Neural cell (in vitro differentiated cells): Measurements from ENCODE around the gene THAP4.

Source experiments
- EP300 ChIP-seq: fragments of 450-650 bp; conservative IDR thresholded peaks from 2 replicates; pipeline ENCODE4 v1.6.1; 2014; ENCODE audit warnings: antibody characterized with exemption, mild to moderate bottlenecking, moderate library complexity; ENCODE audit not compliant: poor library complexity, severe bottlenecking
- EZH2 ChIP-seq: fragments of 200-600, 300-800 bp; shearing (Covaris generic), sonication (generic); IDR thresholded peaks from 2 replicates; pipeline ENCODE4 v1.6.1; 2014; ENCODE audit warnings: antibody characterized with exemption, low read length, borderline replicate concordance, mild to moderate bottlenecking; ENCODE audit not compliant: insufficient read depth, poor library complexity, severe bottlenecking
- MXI1 ChIP-seq: fragments of 450-650 bp; conservative IDR thresholded peaks from 2 replicates; pipeline ENCODE4 v1.6.1; 2014; ENCODE audit warnings: antibody characterized with exemption, mild to moderate bottlenecking; ENCODE audit not compliant: poor library complexity, severe bottlenecking
- POLR2AphosphoS5 ChIP-seq: IDR thresholded peaks from 2 replicates; pipeline ENCODE4 v1.6.1; 2012
- RAD21 ChIP-seq: fragments of 450-650 bp; conservative IDR thresholded peaks from 2 replicates; pipeline ENCODE4 v1.6.1; 2014; ENCODE audit warnings: antibody characterized with exemption, mild to moderate bottlenecking, moderate library complexity
- SMC3 ChIP-seq: fragments of 450-650 bp; conservative IDR thresholded peaks from 2 replicates; pipeline ENCODE4 v1.6.1; 2014; ENCODE audit warnings: antibody characterized with exemption, mild to moderate bottlenecking, moderate library complexity; ENCODE audit not compliant: poor library complexity
- TAF1 ChIP-seq: IDR thresholded peaks from 2 replicates; pipeline ENCODE4 v1.6.1; 2012; ENCODE audit warnings: low read depth
- TF ChIP-seq, protein P1 (sequence below): fragments of 450-650 bp; IDR thresholded peaks from 2 replicates; pipeline ENCODE4 v1.5.1; 2014; ENCODE audit warnings: antibody characterized with exemption, mild to moderate bottlenecking, moderate library complexity; ENCODE audit not compliant: poor library complexity, severe bottlenecking
- TF ChIP-seq, protein P2 (sequence below): IDR thresholded peaks from 2 replicates; pipeline ENCODE4 v1.6.1; 2012; ENCODE audit warnings: borderline replicate concordance

DNA sequence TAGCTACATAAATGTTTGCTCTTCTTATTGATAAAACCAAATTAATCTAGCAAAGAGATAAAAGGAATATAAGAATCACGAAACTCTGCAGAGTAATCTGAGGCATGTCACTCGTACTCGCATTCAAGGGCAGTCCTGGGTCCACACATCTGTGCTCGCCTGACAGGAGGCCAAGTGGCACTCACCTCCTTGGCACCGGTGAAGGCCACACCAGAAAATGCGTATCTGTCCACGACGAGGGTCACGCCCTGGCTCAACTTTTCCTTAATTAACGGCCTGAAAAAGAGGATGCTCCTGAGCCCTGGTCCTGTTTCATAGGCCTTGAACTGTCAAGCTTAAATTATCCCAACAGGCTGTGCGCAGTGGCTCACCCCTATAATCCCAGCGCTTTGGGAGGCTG, 43.1 kb upstream of the THAP4 start:
- TF ChIP-seq TAF1 = no peak
- TF ChIP-seq, protein P1, sequence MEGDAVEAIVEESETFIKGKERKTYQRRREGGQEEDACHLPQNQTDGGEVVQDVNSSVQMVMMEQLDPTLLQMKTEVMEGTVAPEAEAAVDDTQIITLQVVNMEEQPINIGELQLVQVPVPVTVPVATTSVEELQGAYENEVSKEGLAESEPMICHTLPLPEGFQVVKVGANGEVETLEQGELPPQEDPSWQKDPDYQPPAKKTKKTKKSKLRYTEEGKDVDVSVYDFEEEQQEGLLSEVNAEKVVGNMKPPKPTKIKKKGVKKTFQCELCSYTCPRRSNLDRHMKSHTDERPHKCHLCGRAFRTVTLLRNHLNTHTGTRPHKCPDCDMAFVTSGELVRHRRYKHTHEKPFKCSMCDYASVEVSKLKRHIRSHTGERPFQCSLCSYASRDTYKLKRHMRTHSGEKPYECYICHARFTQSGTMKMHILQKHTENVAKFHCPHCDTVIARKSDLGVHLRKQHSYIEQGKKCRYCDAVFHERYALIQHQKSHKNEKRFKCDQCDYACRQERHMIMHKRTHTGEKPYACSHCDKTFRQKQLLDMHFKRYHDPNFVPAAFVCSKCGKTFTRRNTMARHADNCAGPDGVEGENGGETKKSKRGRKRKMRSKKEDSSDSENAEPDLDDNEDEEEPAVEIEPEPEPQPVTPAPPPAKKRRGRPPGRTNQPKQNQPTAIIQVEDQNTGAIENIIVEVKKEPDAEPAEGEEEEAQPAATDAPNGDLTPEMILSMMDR = no peak
- TF ChIP-seq, protein P2, sequence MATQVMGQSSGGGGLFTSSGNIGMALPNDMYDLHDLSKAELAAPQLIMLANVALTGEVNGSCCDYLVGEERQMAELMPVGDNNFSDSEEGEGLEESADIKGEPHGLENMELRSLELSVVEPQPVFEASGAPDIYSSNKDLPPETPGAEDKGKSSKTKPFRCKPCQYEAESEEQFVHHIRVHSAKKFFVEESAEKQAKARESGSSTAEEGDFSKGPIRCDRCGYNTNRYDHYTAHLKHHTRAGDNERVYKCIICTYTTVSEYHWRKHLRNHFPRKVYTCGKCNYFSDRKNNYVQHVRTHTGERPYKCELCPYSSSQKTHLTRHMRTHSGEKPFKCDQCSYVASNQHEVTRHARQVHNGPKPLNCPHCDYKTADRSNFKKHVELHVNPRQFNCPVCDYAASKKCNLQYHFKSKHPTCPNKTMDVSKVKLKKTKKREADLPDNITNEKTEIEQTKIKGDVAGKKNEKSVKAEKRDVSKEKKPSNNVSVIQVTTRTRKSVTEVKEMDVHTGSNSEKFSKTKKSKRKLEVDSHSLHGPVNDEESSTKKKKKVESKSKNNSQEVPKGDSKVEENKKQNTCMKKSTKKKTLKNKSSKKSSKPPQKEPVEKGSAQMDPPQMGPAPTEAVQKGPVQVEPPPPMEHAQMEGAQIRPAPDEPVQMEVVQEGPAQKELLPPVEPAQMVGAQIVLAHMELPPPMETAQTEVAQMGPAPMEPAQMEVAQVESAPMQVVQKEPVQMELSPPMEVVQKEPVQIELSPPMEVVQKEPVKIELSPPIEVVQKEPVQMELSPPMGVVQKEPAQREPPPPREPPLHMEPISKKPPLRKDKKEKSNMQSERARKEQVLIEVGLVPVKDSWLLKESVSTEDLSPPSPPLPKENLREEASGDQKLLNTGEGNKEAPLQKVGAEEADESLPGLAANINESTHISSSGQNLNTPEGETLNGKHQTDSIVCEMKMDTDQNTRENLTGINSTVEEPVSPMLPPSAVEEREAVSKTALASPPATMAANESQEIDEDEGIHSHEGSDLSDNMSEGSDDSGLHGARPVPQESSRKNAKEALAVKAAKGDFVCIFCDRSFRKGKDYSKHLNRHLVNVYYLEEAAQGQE = no peak
- TF ChIP-seq POLR2AphosphoS5 = no peak
- no peak for TF ChIP-seq EP300
- no peak for TF ChIP-seq EZH2
- TF ChIP-seq RAD21 = no peak
- TF ChIP-seq SMC3 = no peak
- TF ChIP-seq MXI1 = no peak
